ENCODE data around the gene NFATC2.

NFATC2 gene

GRCh38 chr20:51447097-51447764 lies 95.3 kb downstream of the NFATC2 start:
- DNase-seq: no peak

GRCh38 chr20:51446656-51447055 lies 95.9 kb downstream of the NFATC2 start:
- DNase-seq: no peak

DNA sequence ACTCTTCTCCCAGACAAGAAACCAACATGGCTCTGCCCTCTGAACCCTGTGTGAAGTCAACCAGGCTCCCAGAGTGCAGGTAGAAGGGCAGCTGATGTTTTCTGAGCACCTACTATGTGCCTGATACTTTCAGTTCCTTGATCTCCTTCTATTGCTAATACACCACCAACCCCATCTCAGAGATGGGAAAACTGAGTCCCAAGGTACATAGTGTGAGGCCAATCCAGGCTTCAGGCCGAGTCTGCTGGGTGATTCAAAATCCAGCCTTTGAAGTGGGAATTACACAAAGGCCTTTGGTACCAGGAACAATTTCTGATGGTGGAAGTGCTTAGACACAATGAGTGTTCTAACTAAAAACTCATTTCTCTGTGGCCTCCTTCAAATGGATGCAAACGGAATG lies 96.3 kb downstream of the NFATC2 start:
- DNase-seq: no peak

- no peak for DNase-seq
These were observed 96.9 kb downstream of the NFATC2 start for GRCh38 chr20:51445591-51445990.

GRCh38 chr20:51444922-51445438 lies 97.5 kb downstream of the NFATC2 start:
- DNase-seq: no peak

DNA sequence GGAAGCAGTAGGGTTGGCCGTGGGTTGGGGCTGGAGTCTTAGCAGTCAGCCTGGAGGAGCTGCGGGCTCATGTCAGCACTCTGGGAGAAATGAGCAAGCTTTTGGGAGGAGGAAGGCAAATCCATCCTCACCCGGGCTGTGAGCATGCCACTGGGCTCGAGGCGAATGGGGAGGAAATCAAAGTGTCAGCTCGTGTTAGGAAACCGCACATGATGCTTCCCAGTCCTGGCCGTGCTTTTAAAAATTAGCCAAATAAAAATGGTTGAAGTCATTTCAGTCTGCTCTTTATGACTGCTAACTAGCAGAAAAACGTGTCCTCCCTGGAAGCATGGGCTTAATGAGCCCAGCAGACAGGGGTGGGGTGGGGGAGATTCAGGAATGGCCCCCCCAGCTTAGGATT lies 98.1 kb downstream of the NFATC2 start:
- no peak for DNase-seq

DNA sequence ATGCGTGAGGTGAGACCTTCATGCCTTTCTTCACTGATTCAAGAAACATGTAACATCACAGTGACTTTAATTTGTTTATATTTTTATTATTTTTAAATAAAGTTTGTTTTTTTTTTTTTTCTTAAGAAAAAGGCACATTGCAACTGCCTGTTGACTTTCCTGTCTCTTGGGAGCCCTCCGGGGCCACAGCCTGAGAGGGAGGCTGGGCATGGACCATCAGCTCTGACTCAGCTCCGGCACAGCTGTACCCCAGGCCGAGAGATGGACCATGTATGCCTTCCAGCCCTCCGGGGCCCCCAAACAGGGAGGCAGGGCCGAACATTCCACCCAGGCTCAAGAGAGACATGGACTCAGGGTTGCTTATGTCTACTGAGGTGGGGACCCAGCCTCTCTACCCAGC lies 99.9 kb downstream of the NFATC2 start:
- no peak for DNase-seq

DNA sequence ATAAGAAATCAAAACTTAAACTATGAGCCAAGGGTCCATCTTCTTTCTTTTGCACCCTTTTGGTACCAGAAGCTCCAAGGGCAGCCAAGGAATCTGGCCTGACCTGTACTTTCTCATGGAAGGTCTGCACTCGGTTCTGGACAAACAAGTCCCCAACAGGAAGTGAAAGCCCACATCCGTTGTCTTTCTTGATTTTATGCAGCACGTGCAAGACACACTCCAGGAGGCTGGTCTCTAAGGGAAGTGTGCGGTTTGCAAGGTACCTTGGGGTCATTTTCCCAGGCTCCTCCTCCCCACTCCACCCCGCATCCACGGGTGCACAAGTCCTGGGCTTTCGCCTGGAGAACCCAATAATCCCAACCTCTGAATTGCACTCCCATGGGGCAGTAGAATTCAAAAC lies 101.9 kb downstream of the NFATC2 start:
- DNase-seq: no peak

- no peak for DNase-seq
These were observed 103.3 kb downstream of the NFATC2 start for GRCh38 chr20:51439160-51439689.

- no peak for DNase-seq
These were observed 104.4 kb downstream of the NFATC2 start for GRCh38 chr20:51438136-51438535.

GRCh38 chr20:51437182-51437924 lies 105.2 kb downstream of the NFATC2 start:
- no peak for DNase-seq

GRCh38 chr20:51434580-51435247 lies 107.8 kb downstream of the NFATC2 start:
- no peak for DNase-seq

DNA sequence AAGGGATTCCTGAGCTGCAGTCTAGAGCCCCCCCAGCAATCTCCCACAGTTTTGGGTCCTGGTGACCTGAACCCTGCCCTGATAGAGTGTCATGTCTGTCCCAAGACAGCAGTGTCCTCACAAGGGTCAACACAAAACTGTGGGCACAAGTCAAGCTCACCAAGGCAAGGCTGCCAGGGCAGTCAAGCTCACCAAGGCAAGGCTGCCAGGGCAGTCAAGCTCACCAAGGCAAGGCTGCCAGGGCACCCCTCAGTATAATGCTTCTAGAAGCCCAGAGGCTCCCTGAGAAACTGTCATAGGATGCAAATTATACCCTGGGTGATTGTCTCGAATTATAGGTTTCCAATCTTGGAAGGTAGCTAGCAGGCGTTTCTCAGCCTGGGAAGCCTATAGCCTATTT lies 108.5 kb downstream of the NFATC2 start:
- no peak for DNase-seq

- DNase-seq: no peak
These were observed 109.6 kb downstream of the NFATC2 start for GRCh38 chr20:51432875-51433274.

GRCh38 chr20:51432251-51432784 lies 110.2 kb downstream of the NFATC2 start:
- no peak for DNase-seq

- DNase-seq: peak; percentile 9
These were observed 111.2 kb downstream of the NFATC2 start for GRCh38 chr20:51431321-51431720.

DNA sequence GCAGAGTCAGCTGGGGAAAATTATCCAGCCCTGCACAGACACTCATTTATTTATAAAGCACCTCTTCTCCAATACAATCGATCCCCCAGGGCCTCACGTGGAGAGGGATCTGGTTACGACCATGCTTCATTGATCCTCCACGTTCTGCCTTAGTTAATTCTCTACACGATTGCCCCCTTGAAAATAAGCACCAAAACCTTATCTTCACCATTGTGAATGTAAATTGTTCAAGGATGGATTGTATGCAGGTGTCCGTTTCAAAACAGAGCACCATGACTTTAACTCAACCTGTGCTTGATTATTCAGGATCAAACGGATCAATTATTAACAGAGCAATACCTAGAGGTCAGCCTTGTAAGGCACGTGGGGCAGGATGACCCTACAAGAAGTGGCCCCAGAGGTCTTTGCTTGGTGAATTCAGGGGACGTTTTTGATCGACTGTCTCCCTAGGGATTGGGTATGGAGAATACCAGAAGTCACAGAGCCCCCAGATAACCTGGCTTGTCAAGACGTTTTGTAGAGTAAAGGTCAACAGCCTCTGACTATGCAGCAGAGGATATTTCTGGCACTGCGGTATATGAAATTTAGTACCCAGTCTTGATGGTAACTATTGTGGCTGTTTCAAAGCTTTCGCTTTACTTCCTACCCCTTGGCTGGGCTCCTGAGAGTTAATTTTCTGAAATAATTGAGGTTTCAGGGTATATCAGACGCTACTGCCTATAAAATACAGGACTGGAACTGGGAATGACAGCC lies 112.1 kb downstream of the NFATC2 start:
- DNase-seq: no peak

DNA sequence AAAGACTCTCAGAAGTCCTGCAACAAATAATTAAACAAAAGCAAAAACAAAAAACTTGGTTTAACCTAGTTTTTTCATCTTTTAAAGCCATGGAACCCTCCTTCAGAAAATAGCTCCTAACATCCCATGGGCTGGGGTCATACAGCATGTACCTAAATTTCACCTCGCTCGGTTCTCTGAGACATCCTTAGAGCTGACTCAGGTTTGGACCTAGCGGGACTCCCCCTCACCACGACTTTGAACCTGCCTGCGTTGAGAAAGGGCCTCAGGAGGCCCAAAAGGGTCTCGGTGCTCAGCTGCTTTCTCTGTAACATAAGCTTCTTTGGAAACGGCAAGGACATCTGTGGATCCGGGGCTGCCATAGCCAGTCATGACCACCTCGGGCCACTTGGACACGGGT lies 112.8 kb downstream of the NFATC2 start:
- DNase-seq: no peak

DNA sequence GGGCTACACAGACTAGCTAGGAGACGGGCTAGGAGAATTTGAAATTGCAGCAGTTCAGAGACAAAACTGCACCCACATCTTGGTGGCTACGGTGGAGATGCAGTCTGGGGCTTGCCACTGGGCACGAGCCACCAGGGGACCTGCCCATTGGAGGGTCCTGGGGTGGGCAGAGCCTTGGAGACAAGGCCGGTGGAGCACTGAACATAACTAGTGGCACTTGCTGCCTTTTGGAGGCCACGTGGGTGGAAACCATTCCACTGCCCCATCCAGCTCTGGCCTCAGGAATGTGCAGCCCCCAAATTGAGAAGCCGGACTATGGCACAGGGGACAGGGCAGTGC lies 113.4 kb downstream of the NFATC2 start:
- DNase-seq: no peak

DNA sequence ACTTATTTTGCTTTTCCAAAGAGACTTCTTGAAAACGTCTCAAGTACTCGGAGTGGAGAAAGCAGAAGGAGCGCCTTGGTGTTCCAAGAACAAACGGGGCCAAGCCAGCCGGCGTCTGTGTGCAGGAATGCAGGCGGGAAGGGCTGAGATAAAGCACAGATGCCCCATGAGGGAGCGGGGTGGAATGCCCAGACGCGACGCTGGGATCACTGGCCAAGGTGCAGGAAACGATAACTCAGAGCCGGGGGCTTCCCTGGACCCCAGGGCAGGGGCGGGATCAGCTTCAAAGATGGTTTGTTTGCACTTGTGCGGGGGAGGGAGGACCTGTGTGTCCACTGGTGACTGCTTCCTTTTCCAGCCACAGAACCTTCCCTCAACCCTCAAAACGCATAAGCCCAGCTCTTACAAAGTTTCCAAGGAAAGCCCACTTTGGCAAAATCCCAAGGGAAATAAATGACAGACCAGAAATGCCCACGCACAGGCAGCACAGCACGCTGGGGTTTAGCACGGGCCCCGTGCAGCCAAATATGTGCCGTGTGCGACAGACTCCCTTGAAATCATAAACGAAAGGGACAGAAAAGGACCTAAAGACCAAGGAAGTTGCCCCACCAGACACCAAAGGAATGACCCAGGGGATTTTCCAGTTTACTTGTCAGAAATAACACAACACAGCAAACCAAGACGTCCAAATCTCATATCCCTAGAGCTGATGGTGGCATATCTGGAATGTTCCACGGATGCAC lies 113.9 kb downstream of the NFATC2 start:
- DNase-seq: no peak

GRCh38 chr20:51427651-51428291 lies 114.7 kb downstream of the NFATC2 start:
- no peak for DNase-seq

All from KG1 (cell line).